Fibroblast of lung (primary cell): Measurements from ENCODE around the gene PPP3R1. TPM values are rescaled to one million over a fixed set of nuclear protein-coding genes. Genes with fewer than 3 reads are reported as not detected.

Experiments
- DNase-seq, 2 donors: peaks; one replicate each; pipeline versions ENCODE4 v3.0.0 to v3.0.0-alpha.2; 2010; ENCODE audit warnings: low read depth in 2 of 2
- H2AFZ ChIP-seq: 2 replicates; pipeline ENCODE4 v1.5.1; 2012; ENCODE audit warnings: low read length, control low read depth, inconsistent platforms
- H3K27ac ChIP-seq: 2 replicates; pipeline ENCODE4 v1.5.1; 2011; ENCODE audit warnings: low read length, control low read depth; ENCODE audit not compliant: insufficient read depth
- H3K27me3 ChIP-seq: 2 replicates; pipeline ENCODE4 v1.5.1; 2011; ENCODE audit warnings: mild to moderate bottlenecking, low read length; ENCODE audit not compliant: control insufficient read depth, insufficient read depth
- H3K36me3 ChIP-seq: 2 replicates; pipeline ENCODE4 v1.5.1; 2011; ENCODE audit warnings: low read length; ENCODE audit not compliant: control insufficient read depth, insufficient read depth
- H3K4me1 ChIP-seq: 2 replicates; pipeline ENCODE4 v1.5.1; 2011; ENCODE audit warnings: low read length; ENCODE audit not compliant: control insufficient read depth, insufficient read depth; ENCODE audit errors: extremely low read depth
- H3K4me2 ChIP-seq: 2 replicates; pipeline ENCODE4 v1.5.1; 2011; ENCODE audit warnings: low read length, control low read depth; ENCODE audit not compliant: insufficient read depth; ENCODE audit errors: extremely low read depth
- H3K4me3 ChIP-seq, 4 experiments: fragments of 200-600 bp in 1 of 4; sonication (generic) in 1 of 4; replicated peaks in 1 of 4; 2 replicates each; pipeline ENCODE4 v1.5.1; 2011 to 2016; ENCODE audit warnings: low read length in 4 of 4, low read depth in 3 of 4, mild to moderate bottlenecking in 3 of 4, control low read depth in 2 of 4, inconsistent platforms in 1 of 4, mixed read lengths in 1 of 4; ENCODE audit not compliant: insufficient read depth in 1 of 4; ENCODE audit errors: control extremely low read depth in 1 of 4
- H3K79me2 ChIP-seq: 2 replicates; pipeline ENCODE4 v1.5.1; 2012; ENCODE audit warnings: mild to moderate bottlenecking, low read length, inconsistent platforms; ENCODE audit not compliant: control insufficient read depth, insufficient read depth
- H3K9ac ChIP-seq: 2 replicates; pipeline ENCODE4 v1.5.1; 2011; ENCODE audit warnings: mild to moderate bottlenecking, low read length, control low read depth; ENCODE audit not compliant: insufficient read depth
- H3K9me3 ChIP-seq: 2 replicates; pipeline ENCODE4 v1.5.1; 2012; ENCODE audit warnings: low read depth, low read length; ENCODE audit not compliant: control insufficient read depth, insufficient read depth
- H4K20me1 ChIP-seq: 2 replicates; pipeline ENCODE4 v1.5.1; 2011; ENCODE audit warnings: low read length; ENCODE audit not compliant: control insufficient read depth, insufficient read depth; ENCODE audit errors: extremely low read depth
- CTCF ChIP-seq, 2 donors: IDR thresholded peaks in 1 of 2; conservative IDR thresholded peaks in 1 of 2; 1 replicate in 1 of 2; 2 replicates in 1 of 2; pipeline ENCODE4 v1.5.1; 2011 to 2012; ENCODE audit warnings: low read length in 2 of 2, control low read depth in 1 of 2, inconsistent platforms in 1 of 2, low read depth in 1 of 2, mild to moderate bottlenecking in 1 of 2
- EZH2 ChIP-seq: IDR thresholded peaks from 2 replicates; pipeline ENCODE4 v1.5.1; 2012; ENCODE audit warnings: low read length, control low read depth, mild to moderate bottlenecking; ENCODE audit errors: missing control alignments
- polyA plus RNA-seq, 2 donors: library from polyadenylated mRNA; depleted of rRNA in 1 of 2; stranded (reverse) in 1 of 2; unstranded in 1 of 2; fragments of >200 nt; gene quantifications; 2 replicates each; pipeline ENCODE4 v1.2.1, GENCODE V29; 2011 to 2012; ENCODE audit warnings: missing spikeins in 1 of 2
- total RNA-seq: library from RNA; depleted of rRNA; stranded (reverse); fragments of >200 nt; gene quantifications from 2 replicates; pipeline ENCODE4 v1.2.1, GENCODE V29; 2014

PPP3R1 gene
- total and polyA plus RNA-seq, 2 donors (not counting 1 experiment from before 2014, with no cell fraction given): 22.8 to 51.3 TPM

GRCh38 chr2:68279691-68280090 lies 27.4 kb upstream of the PPP3R1 start:
- H3K4me2 ChIP-seq: no peak overlapping the region
- no peaks in the 10 kb centered on the region for H3K9me3 ChIP-seq
- H3K9ac ChIP-seq: no peak overlapping the region
- H4K20me1 ChIP-seq: no peaks in the 10 kb centered on the region
- no peaks in the 10 kb centered on the region for H3K36me3 ChIP-seq
- H3K4me1 ChIP-seq: peaks cover 1% of the 10 kb centered on the region
- H3K27me3 ChIP-seq: no peaks in the 10 kb centered on the region
- no peak overlapping the region for H2AFZ ChIP-seq
- no peak overlapping the region for H3K4me3 ChIP-seq
- no peaks in the 10 kb centered on the region for H3K79me2 ChIP-seq
- no peak overlapping the region for H3K27ac ChIP-seq
- TF ChIP-seq EZH2 (no peak), CTCF (conservative IDR thresholded peaks at IDR 0.05 in 1 of 2, IDR thresholded peaks at IDR 0.05 in 1 of 2; ENCODE audit: low read depth in 1 of 2, low read length in 2 of 2) (no peak)
- DNase-seq: no peak

- H4K20me1 ChIP-seq: no peaks in the 10 kb centered on the region
- no peak for DNase-seq
These were observed 25.8 kb upstream of the PPP3R1 start for GRCh38 chr2:68278169-68278568.

GRCh38 chr2:68274022-68274421 lies 21.7 kb upstream of the PPP3R1 start:
- H3K4me3 ChIP-seq: no peak overlapping the region
- H3K9ac ChIP-seq: no peak overlapping the region
- H4K20me1 ChIP-seq: no peaks in the 10 kb centered on the region

More at GRCh38 chr2:68278169-68278568, 25.8 kb upstream of the PPP3R1 start:
- Histone ChIP-seq H2AFZ (no peak overlapping the region), H3K79me2 (no peaks in the 10 kb centered on the region), H3K27me3 (no peaks in the 10 kb centered on the region), H3K4me2 (no peak overlapping the region), H3K4me3 (no peak overlapping the region), H3K4me1 (no peaks in the 10 kb centered on the region), H3K36me3 (no peaks in the 10 kb centered on the region), H3K9me3 (no peaks in the 10 kb centered on the region), H3K9ac (no peak overlapping the region), H3K27ac (no peak overlapping the region)
- no peak for TF ChIP-seq EZH2
- no peak for TF ChIP-seq CTCF (conservative IDR thresholded peaks at IDR 0.05 in 1 of 2, IDR thresholded peaks at IDR 0.05 in 1 of 2; ENCODE audit: low read depth in 1 of 2, low read length in 2 of 2)

More at GRCh38 chr2:68274022-68274421, 21.7 kb upstream of the PPP3R1 start:
- H3K4me2 ChIP-seq: no peak overlapping the region
- H3K36me3 ChIP-seq: no peaks in the 10 kb centered on the region
- TF ChIP-seq EZH2: no peak
- no peak for TF ChIP-seq CTCF (conservative IDR thresholded peaks at IDR 0.05 in 1 of 2, IDR thresholded peaks at IDR 0.05 in 1 of 2; ENCODE audit: low read depth in 1 of 2, low read length in 2 of 2)
- no peak overlapping the region for H2AFZ ChIP-seq
- no peak overlapping the region for H3K27ac ChIP-seq
- H3K79me2 ChIP-seq: no peaks in the 10 kb centered on the region
- no peaks in the 10 kb centered on the region for H3K9me3 ChIP-seq
- H3K4me1 ChIP-seq: no peaks in the 10 kb centered on the region
- DNase-seq: no peak
- H3K27me3 ChIP-seq: no peaks in the 10 kb centered on the region
